NCI-H510A treated with DMSO at 0.1 percent for 48 hours (cell line): Measurements from ENCODE around the gene PFKFB2.

ENCODE experiments used
- DNase-seq: peaks from one replicate; lab custom pipeline; 2025; lab: John Stamatoyannopoulos, UW

The PFKFB2 gene

GRCh38 chr1:207089627-207090355 lies 36.7 kb downstream of the PFKFB2 start:
- no peak for DNase-seq

- no peak for DNase-seq
These were observed 38.3 kb downstream of the PFKFB2 start for GRCh38 chr1:207091200-207091908.

GRCh38 chr1:207093944-207094343 lies 40.9 kb downstream of the PFKFB2 start:
- no peak for DNase-seq

GRCh38 chr1:207097871-207098324 lies 44.8 kb downstream of the PFKFB2 start:
- DNase-seq = no peak

GRCh38 chr1:207101720-207102119 lies 48.6 kb downstream of the PFKFB2 start:
- DNase-seq = no peak

- DNase-seq = no peak
These were observed 49.1 kb downstream of the PFKFB2 start for GRCh38 chr1:207102146-207102545.

GRCh38 chr1:207102659-207103058 lies 49.6 kb downstream of the PFKFB2 start:
- no peak for DNase-seq

- DNase-seq = no peak
These were observed 50.9 kb downstream of the PFKFB2 start, which contains the start of gene C4BPA for GRCh38 chr1:207103892-207104373. C4BPA (plus strand) TSS chr1:207104233; CDS start chr1:207113026, 8,793 bp downstream.

- DNase-seq = no peak
These were observed 55.9 kb downstream of the PFKFB2 start for GRCh38 chr1:207109004-207109403.

- no peak for DNase-seq
These were observed 59.7 kb downstream of the PFKFB2 start for GRCh38 chr1:207112616-207113296.

- no peak for DNase-seq
These were observed 62.2 kb downstream of the PFKFB2 start for GRCh38 chr1:207115269-207115668.

- no peak for DNase-seq
These were observed 71.3 kb downstream of the PFKFB2 start for GRCh38 chr1:207124389-207124788.

GRCh38 chr1:207128336-207128921 lies 75.4 kb downstream of the PFKFB2 start:
- no peak for DNase-seq

GRCh38 chr1:207129053-207129452 lies 76.0 kb downstream of the PFKFB2 start:
- no peak for DNase-seq
